HUES48 (cell line): ENCODE results near the gene UPP2.

Experiments
- H3K27ac ChIP-seq: one replicate; pipeline ENCODE4 v1.7.0; 2013; ENCODE audit warnings: low read depth, low read length, inconsistent platforms
- H3K27me3 ChIP-seq: 2 replicates; pipeline ENCODE4 v1.6.1; 2013; ENCODE audit warnings: mild to moderate bottlenecking, low read length; ENCODE audit not compliant: control insufficient read depth, insufficient read depth
- H3K36me3 ChIP-seq: 2 replicates; pipeline ENCODE4 v1.6.1; 2013; ENCODE audit warnings: low read length; ENCODE audit not compliant: control insufficient read depth, insufficient read depth
- H3K4me1 ChIP-seq: 2 replicates; pipeline ENCODE4 v1.6.1; 2013; ENCODE audit warnings: mild to moderate bottlenecking, low read length; ENCODE audit not compliant: control insufficient read depth, insufficient read depth
- H3K4me3 ChIP-seq: 2 replicates; pipeline ENCODE4 v1.5.1; 2013; ENCODE audit warnings: mild to moderate bottlenecking, low read depth, low read length
- H3K9ac ChIP-seq: 2 replicates; pipeline ENCODE4 v1.6.1; 2013; ENCODE audit warnings: mild to moderate bottlenecking, low read depth, low read length, moderate library complexity
- H3K9me3 ChIP-seq: 2 replicates; pipeline ENCODE4 v1.6.1; 2013; ENCODE audit warnings: low read length; ENCODE audit not compliant: control insufficient read depth, insufficient read depth

Gene UPP2

GRCh38 chr2:158101384-158101926 is at the start of gene UPP2:
Gene UPP2, plus strand, starts transcription at chr2:158101876. Its CDS starts 188 bp downstream, at chr2:158102064.
- Histone ChIP-seq H3K27ac (no peak within 1 kb of the TSS), H3K9me3 (no peaks in the 10 kb centered on the region), H3K36me3 (no peaks in the 10 kb centered on the region), H3K4me3 (no peak within 1 kb of the TSS), H3K4me1 (peaks cover 17% of the 10 kb centered on the region), H3K9ac (no peak within 1 kb of the TSS), H3K27me3 (no peaks in the 10 kb centered on the region)

GRCh38 chr2:158052761-158053160 is 48.9 kb upstream of the UPP2 start:
- Histone ChIP-seq H3K4me3 (no peak overlapping the region), H3K4me1 (peaks cover 7% of the 10 kb centered on the region), H3K27ac (no peak overlapping the region), H3K9me3 (no peaks in the 10 kb centered on the region), H3K9ac (no peak overlapping the region), H3K36me3 (no peaks in the 10 kb centered on the region), H3K27me3 (no peaks in the 10 kb centered on the region)

- Histone ChIP-seq H3K9ac (no peak overlapping the region), H3K36me3 (no peaks in the 10 kb centered on the region), H3K27me3 (no peaks in the 10 kb centered on the region), H3K27ac (no peak overlapping the region), H3K4me3 (no peak overlapping the region), H3K4me1 (peaks cover 7% of the 10 kb centered on the region), H3K9me3 (no peaks in the 10 kb centered on the region)
Measured at GRCh38 chr2:158056875-158057274, 44.8 kb upstream of the UPP2 start.

GRCh38 chr2:158060160-158060834 is 41.4 kb upstream of the UPP2 start:
- Histone ChIP-seq H3K4me1 (no peaks in the 10 kb centered on the region), H3K27me3 (no peaks in the 10 kb centered on the region), H3K9ac (no peak overlapping the region), H3K36me3 (no peaks in the 10 kb centered on the region), H3K27ac (no peak overlapping the region), H3K9me3 (no peaks in the 10 kb centered on the region), H3K4me3 (no peak overlapping the region)

DNA sequence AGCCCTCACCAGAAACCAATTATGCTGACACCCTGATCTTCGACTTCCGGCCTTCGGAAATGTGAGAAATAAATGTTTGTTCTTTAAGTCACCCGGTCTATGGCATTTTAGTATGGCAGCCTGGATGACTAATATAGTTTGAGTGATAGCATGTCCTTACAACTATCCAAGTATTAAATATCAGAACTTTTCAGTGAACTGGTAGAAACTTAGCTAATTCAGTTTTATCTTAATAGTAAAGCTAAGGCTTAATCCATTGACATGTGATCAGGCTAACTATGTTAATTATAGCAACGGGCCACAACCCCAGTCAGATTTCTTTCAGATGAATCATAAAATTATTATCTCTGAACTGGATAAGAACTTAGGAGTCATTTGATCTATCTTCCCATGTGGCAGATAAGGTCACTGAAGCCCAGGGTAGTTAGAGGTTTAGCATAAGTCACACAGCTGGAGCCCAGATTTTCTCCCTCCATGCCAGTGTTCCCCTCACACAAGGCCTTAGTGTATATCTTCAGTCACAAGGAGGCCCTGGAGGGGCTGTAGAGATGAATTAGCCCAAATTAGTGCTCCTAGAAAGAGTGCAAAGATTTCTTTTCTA is 40.7 kb upstream of the UPP2 start:
- H3K4me3 ChIP-seq, result no peak overlapping the region
- no peaks in the 10 kb centered on the region for H3K4me1 ChIP-seq
- no peaks in the 10 kb centered on the region for H3K27me3 ChIP-seq
- H3K9me3 ChIP-seq, result no peaks in the 10 kb centered on the region
- H3K36me3 ChIP-seq, result no peaks in the 10 kb centered on the region
- no peak overlapping the region for H3K27ac ChIP-seq
- H3K9ac ChIP-seq, result no peak overlapping the region

GRCh38 chr2:158061763-158062162 is 39.9 kb upstream of the UPP2 start:
- H3K36me3 ChIP-seq, result no peaks in the 10 kb centered on the region
- H3K27me3 ChIP-seq, result no peaks in the 10 kb centered on the region
- no peak overlapping the region for H3K4me3 ChIP-seq
- no peak overlapping the region for H3K9ac ChIP-seq
- H3K27ac ChIP-seq, result no peak overlapping the region
- H3K4me1 ChIP-seq, result no peaks in the 10 kb centered on the region
- no peaks in the 10 kb centered on the region for H3K9me3 ChIP-seq

DNA sequence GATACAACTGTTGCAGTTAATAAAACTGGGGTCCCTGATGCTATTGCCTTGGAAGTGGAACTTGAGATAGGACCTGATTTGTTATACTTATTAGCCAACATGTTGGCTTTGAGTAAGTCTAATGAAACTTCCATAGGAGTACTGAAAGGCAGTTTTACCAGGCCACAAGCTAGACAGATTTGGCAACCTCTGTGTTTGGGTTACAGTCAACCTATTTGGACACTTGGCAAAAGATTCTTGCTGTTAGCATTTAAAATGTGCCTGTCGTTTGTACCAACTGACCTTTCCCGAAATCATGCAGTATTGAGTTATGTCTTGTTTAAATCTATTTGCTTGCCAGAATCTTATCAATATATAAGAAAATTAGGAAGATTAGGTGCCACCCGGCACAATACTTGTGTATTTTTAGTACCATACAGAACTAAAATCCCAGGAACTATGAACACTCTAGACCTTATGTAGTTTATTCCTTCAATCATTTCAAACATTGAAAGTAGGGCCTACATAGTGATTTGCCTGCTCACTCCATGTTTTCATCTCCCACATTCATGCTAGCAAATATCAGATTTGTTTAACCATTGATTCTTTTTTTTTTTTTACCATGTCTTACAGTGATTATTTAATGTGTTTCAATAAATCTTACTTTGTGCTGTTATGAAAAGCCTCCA is 35.5 kb upstream of the UPP2 start:
- Histone ChIP-seq H3K4me1 (no peaks in the 10 kb centered on the region; the same call in 1 of the 2 replicates), H3K27ac (no peak overlapping the region), H3K36me3 (no peaks in the 10 kb centered on the region), H3K27me3 (no peaks in the 10 kb centered on the region), H3K4me3 (no peak overlapping the region), H3K9me3 (no peaks in the 10 kb centered on the region), H3K9ac (no peak overlapping the region)

DNA sequence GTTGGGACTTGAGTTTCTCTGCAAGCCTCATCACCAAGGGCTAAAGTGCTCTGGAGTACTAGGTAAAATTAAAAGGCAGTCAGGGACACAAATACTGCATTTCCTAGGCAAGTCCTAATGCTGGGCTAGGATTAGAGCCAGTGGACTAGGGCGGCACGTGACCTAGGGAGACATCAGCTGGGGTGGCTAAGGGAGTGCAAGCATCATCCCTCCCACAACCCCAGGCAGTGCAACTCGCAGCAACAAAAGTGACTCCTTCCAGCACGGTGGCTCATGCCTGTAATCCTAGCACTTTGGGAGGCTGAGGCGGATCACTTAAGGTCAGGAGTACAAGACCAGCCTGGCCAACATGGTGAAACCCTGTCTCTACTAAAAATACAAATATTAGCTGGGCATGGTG is 30.7 kb upstream of the UPP2 start:
- Histone ChIP-seq H3K36me3 (no peaks in the 10 kb centered on the region), H3K9me3 (no peaks in the 10 kb centered on the region), H3K9ac (no peak overlapping the region)

DNA sequence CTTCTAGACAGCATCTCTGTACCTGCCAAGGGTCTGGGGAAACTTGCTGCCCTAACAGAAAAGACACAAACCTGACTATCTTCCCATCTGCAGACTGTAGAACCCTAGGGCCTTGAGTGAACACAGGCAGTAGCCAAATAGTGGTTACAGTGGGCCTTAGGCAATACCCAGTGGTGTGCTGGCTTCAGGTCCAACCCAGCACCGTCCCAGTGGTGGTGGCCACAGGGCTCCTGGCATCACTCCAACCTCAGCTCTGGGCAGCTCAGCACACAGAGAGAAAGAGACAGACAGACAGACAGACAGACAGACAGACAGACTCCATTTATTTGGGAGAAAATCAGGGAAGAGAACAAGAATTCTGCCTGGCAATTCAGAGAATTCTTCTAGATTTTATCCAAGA is 29.3 kb upstream of the UPP2 start:
- Histone ChIP-seq H3K4me3 (no peak overlapping the region), H3K27ac (no peak overlapping the region), H3K9me3 (peaks cover 4% of the 10 kb centered on the region; the same call in 1 of the 2 replicates), H3K36me3 (no peaks in the 10 kb centered on the region), H3K27me3 (no peaks in the 10 kb centered on the region), H3K4me1 (no peaks in the 10 kb centered on the region; the same call in 1 of the 2 replicates), H3K9ac (no peak overlapping the region)

More for the DNA sequence above, 30.7 kb upstream of the UPP2 start:
- Histone ChIP-seq H3K4me1 (no peaks in the 10 kb centered on the region; the same call in 1 of the 2 replicates), H3K4me3 (no peak overlapping the region), H3K27me3 (no peaks in the 10 kb centered on the region), H3K27ac (no peak overlapping the region)

- H3K36me3 ChIP-seq, result no peaks in the 10 kb centered on the region
Measured at GRCh38 chr2:158079672-158080071, 22.0 kb upstream of the UPP2 start.

GRCh38 chr2:158088093-158088492 is 13.6 kb upstream of the UPP2 start:
- Histone ChIP-seq H3K27ac (no peak overlapping the region), H3K4me1 (no peaks in the 10 kb centered on the region; the same call in 1 of the 2 replicates), H3K9me3 (no peaks in the 10 kb centered on the region), H3K4me3 (no peak overlapping the region), H3K27me3 (no peaks in the 10 kb centered on the region), H3K9ac (no peak overlapping the region), H3K36me3 (no peaks in the 10 kb centered on the region)

More at GRCh38 chr2:158079672-158080071, 22.0 kb upstream of the UPP2 start:
- Histone ChIP-seq H3K9me3 (peaks cover 6% of the 10 kb centered on the region; the same call in 1 of the 2 replicates), H3K4me1 (no peaks in the 10 kb centered on the region), H3K9ac (no peak overlapping the region), H3K27me3 (no peaks in the 10 kb centered on the region), H3K27ac (peak overlapping the region; percentile 28), H3K4me3 (no peak overlapping the region)
